Endometrial microvascular endothelial cells (primary cell): ENCODE data around the gene TMEM63A. TPM values are rescaled to one million over a fixed set of nuclear protein-coding genes. Genes with fewer than 3 reads are reported as not detected.
"Not testable (repeated sequence)": the region's sequence is repeated elsewhere in the genome, so short reads cannot be mapped to it uniquely, and the experiment has no call there.

Experiments
- in situ Hi-C: cut with HindIII; loops from 2 replicates; pipeline ENCODE4 v1.10.0; 2017; ENCODE audit warnings: low sequenced_read_pairs, low pct_unique_long_range_greater_than_20kb; ENCODE audit errors: inconsistent ontology term
- total RNA-seq: library from RNA; depleted of rRNA; stranded (reverse); fragments of >200 nt; gene quantifications from one replicate; pipeline ENCODE4 v1.2.3, GENCODE V29; 2015; ENCODE audit errors: inconsistent ontology term

TMEM63A gene
- total RNA-seq, 1 donor from 2014 or later: 16.0 TPM

GRCh38 chr1:225814381-225814780 lies 67.8 kb downstream of the TMEM63A start:
- in situ Hi-C loops: no loop called here

- in situ Hi-C loops: no loop called here
These were observed 68.8 kb downstream of the TMEM63A start for GRCh38 chr1:225813214-225813964.

- in situ Hi-C loops: no loop called here
These were observed 69.5 kb downstream of the TMEM63A start for GRCh38 chr1:225812488-225813213.

DNA sequence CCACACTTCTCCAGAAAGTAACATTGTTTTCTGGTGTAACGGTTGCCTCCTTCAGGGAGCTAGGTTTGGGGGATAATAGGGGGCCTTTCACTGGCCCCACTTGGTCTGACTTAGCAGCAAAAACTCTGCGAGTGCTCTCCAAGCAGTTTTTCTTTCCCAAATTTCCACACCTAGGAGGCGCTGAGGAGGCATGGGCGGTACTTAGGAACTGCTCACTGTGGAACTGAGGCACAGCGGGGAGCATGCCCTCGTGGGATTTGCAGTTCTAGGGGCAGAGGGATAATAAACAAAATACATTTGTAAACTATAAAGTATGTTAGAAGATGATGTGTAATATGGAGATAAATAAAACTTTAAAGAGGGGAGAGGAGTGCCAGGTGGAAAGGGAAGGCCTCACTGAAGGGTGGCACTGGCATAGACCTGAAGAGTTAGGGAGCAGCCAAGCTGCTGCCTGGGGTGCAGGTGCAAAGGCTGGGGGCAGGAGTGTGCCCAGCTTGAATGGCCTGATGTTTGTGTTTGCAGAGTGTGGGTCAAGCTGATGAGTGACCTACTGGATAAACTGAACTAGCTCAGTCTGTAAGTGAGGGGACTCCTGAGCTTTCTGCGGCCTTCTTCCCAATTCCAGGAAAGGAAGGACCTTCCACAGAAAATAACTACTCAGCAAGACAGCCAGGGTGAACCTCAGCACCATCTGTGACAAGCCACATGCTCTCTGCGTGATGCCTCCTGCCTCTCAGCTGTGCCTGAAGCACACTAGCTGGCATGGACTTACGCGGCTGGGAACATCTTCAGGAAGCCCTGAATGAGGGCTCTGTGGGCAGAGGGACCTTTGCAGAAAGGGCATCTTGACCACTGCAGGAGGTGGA lies 70.3 kb downstream of the TMEM63A start:
- in situ Hi-C loops: no loop called here

DNA sequence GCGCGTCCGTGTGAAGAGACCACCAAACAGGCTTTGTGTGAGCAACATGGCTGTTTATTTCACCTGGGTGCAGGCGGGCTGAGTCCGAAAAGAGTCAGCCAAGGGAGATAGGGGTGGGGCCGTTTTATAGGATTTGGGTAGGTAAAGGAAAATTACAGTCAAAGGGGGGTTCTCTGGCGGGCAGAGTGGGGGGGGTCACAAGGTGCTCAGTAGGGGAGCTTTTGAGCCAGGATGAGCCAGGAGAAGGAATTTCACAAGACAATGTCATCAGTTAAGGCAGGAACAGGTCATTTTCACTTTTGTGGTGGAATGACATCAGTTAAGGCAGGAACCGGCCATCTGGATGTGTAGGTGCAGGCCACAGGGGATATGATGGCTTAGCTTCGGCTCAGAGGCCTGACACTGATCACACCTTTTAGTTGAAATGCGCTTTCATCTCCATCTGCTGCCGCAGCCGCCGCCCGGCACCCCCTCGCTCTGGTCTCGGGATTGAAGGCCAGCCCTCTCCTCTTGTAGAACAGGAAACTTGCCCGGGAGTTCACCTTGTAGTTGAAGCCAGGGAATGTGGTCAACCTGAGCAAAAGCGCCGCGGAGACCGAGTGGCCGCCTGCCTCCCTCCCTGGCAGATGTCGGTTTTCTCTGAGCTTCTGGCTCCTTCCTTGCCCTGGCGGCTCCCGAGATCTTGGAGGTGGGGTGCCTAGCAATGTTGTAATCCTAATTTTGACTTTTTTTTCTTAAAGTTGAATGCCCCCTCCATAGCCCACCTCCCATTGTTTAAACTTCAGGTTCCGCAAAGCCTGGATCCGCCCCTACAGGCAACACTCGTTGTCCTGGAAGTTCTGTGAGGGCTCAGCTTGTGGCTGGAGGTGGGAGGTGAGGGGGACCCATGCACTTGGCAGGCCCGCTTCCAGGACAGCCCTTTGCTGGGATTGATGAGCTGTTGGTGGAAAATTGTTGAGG lies 71.3 kb downstream of the TMEM63A start:
- in situ Hi-C loops: not testable (repeated sequence)

GRCh38 chr1:225809842-225810578 lies 72.2 kb downstream of the TMEM63A start, which contains the start of gene EPHX1:
Gene EPHX1 (plus strand): TSS chr1:225810124. CDS start chr1:225828730, 18,606 bp downstream.
- in situ Hi-C loops: no loop called here

GRCh38 chr1:225808136-225808535 lies 74.0 kb downstream of the TMEM63A start:
- in situ Hi-C loops: no loop called here

- in situ Hi-C loops: not testable (repeated sequence)
These were observed 75.4 kb downstream of the TMEM63A start for GRCh38 chr1:225806736-225807135.

DNA sequence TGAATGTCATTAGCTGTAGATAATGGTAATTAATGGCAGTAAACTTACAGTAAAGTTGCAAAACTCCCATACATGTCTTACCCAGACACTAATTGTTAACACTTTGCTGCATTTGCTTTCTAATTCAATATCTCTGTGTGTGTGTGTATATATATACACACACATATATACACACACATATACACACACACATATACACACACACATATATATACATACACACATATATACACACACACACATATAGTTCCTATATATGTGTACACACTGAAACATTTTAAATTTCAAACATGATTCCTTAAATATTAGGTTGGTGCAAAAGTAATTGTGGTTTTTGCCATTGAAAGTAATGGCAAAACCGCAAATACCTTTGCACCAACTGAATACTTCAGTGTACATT lies 75.9 kb downstream of the TMEM63A start:
- in situ Hi-C loops: no loop called here

DNA sequence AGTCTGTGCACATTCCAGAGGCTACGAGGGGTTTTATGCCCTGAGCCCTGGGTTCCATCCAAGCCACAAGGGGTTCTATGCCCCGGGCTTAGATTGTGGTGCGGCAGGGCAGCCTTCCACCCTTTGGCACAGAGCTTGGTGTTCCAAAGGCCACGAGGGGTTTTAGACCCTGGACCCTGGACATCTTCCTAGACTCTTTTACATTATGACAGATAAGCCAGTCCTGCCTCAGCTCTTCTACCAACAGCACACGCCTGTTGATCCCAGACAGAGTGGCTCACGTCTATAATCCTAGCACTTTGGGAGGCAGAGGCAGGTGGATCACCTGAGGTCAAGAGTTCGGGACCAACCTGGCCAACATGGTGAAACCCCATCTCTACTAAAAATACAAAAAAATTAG lies 81.0 kb downstream of the TMEM63A start:
- in situ Hi-C loops: not testable (repeated sequence)

DNA sequence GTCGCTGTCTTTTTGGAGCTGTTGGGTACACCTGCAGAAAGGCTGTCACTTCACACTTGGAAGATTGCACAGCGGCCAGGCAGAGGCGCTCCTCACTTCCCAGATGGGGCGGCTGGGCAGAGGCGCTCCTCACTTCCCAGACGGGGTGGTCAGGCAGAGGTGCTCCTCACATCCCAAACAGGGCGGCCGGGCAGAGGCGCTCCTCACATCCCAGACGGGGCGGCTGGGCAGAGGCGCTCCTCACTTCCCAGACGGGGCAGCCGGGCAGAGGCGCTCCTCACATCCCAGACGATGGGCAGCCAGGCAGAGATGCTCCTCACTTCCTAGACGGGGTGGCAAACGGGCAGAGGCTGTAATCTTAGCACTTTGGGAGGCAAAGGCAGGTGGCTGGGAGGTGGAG lies 86.1 kb downstream of the TMEM63A start:
- in situ Hi-C loops: not testable (repeated sequence)

Other genes with a start within 250 kb of the TMEM63A start
- 63.4 TPM for gene ENAH, start 229.3 kb downstream of the TMEM63A start, total RNA-seq
- 402 TPM for gene SRP9, start 104.6 kb downstream of the TMEM63A start, total RNA-seq
- gene EPHX1, start 72.3 kb downstream of the TMEM63A start, total RNA-seq: 85.3 TPM
- not detected for gene LEFTY1, start 6.8 kb upstream of the TMEM63A start, total RNA-seq
- 57.2 TPM for gene PYCR2, start 41.9 kb upstream of the TMEM63A start, total RNA-seq
- gene LEFTY2, start 58.8 kb upstream of the TMEM63A start, total RNA-seq: not detected
- gene SDE2, start 117.0 kb upstream of the TMEM63A start, total RNA-seq: 12.4 TPM
- gene H3-3A, start 180.3 kb upstream of the TMEM63A start, total RNA-seq: 281 TPM